HS-27A (cell line): ENCODE measurements around the gene SAMD4B.
"Not testable (repeated sequence)": the region's sequence is repeated elsewhere in the genome, so short reads cannot be mapped to it uniquely, and the experiment has no call there.

Source experiments
- DNase-seq: peaks from one replicate; pipeline ENCODE4 v3.0.0-alpha.2; 2012; ENCODE audit warnings: low read depth, missing footprints

SAMD4B gene

GRCh38 chr19:39336483-39336882 is 5.7 kb upstream of the SAMD4B start:
- DNase-seq, result no peak

DNA sequence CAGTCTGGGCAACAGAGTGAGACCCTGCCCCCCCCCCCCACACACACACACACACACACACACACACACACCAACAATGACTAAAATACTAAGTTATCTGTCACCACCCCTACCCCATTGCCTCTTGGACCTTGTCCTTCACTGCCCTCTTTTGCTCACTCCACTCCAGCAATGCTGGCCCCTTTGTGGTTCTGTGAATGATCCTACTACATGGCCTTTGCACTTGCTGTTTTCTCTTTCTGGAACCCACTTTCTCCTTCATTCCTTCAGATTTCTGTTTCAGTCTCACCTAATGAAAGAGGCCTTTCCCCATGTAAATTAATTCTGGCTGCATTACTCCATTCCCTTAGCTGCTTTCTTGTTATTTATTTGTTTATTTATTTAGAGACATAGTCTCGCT is 2.5 kb upstream of the SAMD4B start:
- no peak for DNase-seq

GRCh38 chr19:39340156-39340555 is 2.1 kb upstream of the SAMD4B start:
- DNase-seq, result not testable (repeated sequence)

- DNase-seq, result no peak
Observed at GRCh38 chr19:39341129-39341718, 997 bp upstream of the SAMD4B start.

DNA sequence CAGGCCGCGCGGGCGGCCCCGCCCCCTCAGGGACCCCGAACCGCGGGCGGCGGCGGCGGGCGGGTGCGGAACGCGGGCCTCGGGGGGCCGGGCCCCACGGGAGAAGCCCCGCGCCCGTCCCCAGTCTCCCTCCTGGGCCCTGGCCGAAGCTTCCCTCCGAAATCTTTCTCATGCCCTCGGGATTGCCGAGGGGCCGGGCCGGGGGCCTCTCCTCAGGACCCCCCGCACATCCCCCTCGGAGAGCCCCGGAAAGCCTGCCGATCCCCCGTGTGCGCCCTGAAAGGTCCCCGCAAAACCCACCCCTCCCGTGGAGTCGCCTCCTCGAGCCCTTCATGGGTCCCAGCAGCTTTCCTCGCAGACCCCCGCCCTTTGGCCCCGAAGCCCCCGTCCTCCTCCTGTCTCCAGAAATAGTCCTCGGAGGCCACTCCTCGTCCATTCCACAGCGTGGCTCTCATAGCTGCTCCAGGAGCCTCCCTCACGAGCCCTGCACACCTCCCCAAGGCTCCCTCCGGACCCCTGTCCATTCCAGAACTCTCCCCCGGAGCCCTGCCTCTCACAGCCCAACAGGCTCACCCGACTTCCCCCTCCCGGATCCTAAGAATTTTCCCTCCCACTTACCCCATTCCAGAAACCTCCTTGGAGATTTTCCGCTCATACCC is 555 bp downstream of the SAMD4B start:
- no peak for DNase-seq

- DNase-seq, result no peak
Observed at GRCh38 chr19:39345956-39346355, 3.7 kb downstream of the SAMD4B start.

DNA sequence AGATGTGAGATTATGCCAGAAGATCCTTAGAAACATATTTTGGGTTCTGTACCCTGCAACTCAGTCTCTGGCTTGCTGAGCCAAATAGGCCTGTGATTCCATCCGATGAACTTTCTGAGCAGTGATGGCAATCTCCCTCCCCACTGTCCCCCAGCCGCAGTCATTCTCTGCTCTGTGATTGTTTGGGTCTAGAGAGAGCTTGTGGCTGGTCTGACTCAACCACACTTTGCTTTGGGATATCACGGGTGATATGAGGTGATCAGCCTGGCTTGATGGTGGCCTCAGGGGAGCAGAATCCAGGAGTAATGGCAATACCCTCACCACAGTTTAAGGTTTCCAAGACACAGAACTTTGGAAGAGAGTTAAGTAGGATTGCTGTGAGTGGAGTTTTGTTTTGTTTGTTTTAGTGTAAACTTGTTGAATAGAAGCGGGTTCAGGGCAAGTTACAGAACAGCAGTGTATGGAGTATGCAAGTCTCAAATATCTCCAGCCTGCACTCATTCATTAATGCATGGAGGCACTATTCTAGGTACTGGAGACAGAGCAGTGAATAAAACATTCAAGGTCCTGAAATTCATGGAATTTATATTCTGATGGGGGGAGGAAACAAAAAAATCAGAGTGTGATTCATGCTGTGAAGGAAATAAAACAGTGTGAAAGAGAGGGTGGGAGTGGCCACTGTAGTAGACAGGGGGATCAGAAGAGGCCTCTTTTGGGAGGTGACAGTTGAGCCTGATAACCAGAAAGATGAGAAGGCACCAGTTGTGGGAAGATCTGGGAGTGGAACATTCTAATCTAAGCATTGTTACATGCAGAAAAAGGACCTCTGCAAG is 5.3 kb downstream of the SAMD4B start:
- DNase-seq, result no peak

- DNase-seq, result no peak
Observed at GRCh38 chr19:39349326-39349725, 7.1 kb downstream of the SAMD4B start.

- no peak for DNase-seq
Observed at GRCh38 chr19:39350156-39350555, 7.9 kb downstream of the SAMD4B start.

- DNase-seq, result no peak
Observed at GRCh38 chr19:39351537-39352064, 9.4 kb downstream of the SAMD4B start.

- DNase-seq, result no peak
Observed at GRCh38 chr19:39352381-39353255, 10.4 kb downstream of the SAMD4B start.

DNA sequence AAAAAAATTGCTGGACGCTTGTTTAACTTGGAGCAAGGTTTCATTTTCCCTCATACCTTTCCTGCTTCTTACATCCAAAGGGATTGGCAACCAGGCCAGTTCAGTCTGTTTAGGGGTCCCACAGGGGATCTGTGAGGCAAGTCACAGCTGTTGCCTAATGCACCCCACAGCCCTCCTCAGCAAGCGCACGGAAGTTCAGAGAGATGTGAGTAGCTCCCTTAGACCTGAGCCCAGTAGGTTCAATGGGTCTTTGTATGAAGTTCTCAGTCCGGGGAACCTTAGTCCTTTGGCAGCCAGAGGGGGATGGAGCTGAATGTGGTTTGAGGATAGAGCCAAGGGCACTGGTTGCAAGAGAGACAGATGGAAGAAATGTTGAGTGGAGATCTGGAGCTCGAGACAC is 13.0 kb downstream of the SAMD4B start:
- DNase-seq, result no peak

DNA sequence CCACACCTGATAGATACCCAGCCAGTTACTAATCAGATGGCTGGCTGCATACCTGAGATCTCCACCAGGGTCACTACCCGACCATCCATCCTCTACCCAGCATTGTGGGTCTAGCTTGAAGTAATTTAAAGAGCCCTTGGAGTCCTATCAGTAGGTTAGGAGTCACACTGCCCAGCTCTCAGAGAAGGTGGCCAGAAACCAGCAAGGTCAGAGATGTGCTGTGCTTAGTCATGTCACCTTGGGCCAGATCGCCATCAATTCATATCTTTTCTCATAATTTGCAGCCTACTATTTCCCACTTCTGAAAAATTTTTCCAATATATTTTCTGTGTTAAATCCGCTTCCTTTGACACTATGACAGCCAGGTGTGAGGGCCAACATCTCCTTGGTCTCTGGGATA is 13.9 kb downstream of the SAMD4B start:
- no peak for DNase-seq

- no peak for DNase-seq
Observed at GRCh38 chr19:39356647-39357046, 14.4 kb downstream of the SAMD4B start.

GRCh38 chr19:39359026-39359425 is 16.8 kb downstream of the SAMD4B start:
- no peak for DNase-seq

DNA sequence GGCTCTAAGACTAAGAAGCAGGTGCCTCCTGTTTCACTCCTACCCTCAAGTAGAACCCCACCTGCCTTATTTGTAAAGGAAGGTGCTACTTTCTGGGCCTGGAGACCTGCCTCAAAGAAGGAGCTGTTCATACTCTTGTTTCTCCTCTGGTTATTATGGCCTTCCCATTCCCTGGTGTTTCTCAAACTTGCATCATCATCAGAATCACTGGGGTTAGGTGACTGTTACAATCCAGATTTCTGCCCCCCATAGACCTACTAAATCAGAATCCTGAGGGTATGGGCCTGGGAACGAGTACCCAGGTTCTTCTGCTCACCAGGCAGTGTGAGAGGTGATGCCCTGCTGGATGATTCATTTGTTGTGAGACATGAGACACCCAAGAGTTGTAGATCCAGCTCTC is 18.4 kb downstream of the SAMD4B start:
- DNase-seq, result no peak

- DNase-seq, result peak; percentile 36
Observed at GRCh38 chr19:39362682-39363657, 20.7 kb downstream of the SAMD4B start.

DNA sequence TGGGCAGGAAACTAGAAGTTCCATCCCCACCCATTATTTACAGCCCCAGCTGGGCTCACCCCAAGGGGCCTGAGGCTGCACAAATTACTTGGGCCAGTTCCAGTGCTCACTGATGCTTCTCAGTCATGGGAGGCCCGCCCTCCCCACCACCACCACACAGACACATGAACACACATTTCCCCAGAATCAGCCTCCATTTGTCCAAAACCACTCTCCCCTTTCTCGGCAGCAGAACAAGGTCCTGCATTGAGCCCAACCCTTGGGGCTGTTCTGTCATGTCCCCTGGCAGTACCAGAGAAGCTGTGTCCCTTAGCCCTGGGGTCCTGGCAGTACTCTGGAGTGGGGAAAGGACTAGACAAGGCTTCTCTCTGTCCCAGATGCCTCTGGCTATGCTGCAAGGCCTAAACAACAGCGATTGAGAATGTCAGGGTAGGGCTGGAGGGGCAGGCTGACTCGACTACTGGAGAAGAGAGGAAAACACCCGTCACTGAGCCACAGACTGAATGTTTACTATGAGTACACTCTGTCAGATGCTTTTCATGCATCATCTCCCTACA is 21.8 kb downstream of the SAMD4B start:
- no peak for DNase-seq

DNA sequence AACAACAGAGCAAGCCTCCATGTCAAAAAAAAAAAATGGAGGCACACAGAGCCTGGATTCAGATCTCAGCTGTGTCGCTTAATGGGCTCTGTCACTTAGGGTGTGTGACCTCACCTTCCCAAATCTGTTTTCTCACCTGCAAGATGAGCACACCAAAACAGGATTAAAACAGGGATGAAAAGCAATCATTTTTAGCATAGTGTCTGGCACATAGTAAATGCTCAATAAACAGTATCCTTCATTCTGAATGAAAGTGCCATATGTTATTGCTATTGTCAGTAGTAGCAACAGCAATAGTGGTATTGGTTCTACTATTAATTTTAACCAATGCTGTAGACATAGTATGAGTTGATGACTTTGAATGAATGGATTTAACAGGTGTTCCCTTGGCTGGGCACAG is 23.3 kb downstream of the SAMD4B start:
- no peak for DNase-seq

DNA sequence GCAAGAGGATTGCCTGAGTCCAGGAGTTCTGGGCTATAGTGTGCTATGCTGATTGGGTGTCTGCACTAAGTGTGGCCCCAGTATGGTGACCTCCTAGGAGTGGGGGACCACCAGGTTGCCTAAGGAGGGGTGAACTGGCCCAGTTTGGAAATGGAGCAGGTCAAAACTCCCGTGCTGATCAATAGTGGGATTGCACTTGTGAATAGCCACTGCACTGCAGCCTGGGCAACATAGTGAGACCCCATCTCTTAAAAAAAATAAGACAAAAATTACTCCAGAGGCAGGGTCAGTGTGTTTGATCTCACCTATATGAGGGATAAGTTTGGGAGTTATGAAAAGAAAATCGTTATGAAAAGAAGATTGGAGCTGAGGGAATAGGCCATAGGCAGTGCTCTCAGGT is 27.0 kb downstream of the SAMD4B start:
- no peak for DNase-seq
